Measurements from ENCODE around the gene ASIC2.

- TF ChIP-seq GATA2 (IDR thresholded peaks at IDR 0.05; ENCODE audit: low read depth, low read length) (no peak), GATA3 (IDR thresholded peaks at IDR 0.05; ENCODE audit: low read depth, low read length) (no peak)
Measured at GRCh38 chr17:33262266-33263123, 30.6 kb downstream of the ASIC2 start.

Data from SH-SY5Y (cell line).